IPS-15b (cell line): ENCODE measurements around the gene HSPA14.

Experiments
- H3K27me3 ChIP-seq: one replicate; pipeline ENCODE4 v1.6.1; 2013; ENCODE audit warnings: low read length; ENCODE audit not compliant: control insufficient read depth, insufficient read depth
- H3K36me3 ChIP-seq: one replicate; pipeline ENCODE4 v1.6.1; 2013; ENCODE audit warnings: low read length; ENCODE audit not compliant: control insufficient read depth, insufficient read depth
- H3K4me1 ChIP-seq: one replicate; pipeline ENCODE4 v1.6.1; 2013; ENCODE audit warnings: mild to moderate bottlenecking, low read length; ENCODE audit not compliant: control insufficient read depth, insufficient read depth
- H3K4me3 ChIP-seq: one replicate; pipeline ENCODE4 v1.5.1; 2013; ENCODE audit warnings: low read depth, low read length
- H3K9ac ChIP-seq: one replicate; pipeline ENCODE4 v1.6.1; 2013; ENCODE audit warnings: low read depth, mild to moderate bottlenecking, low read length
- H3K9me3 ChIP-seq: one replicate; pipeline ENCODE4 v1.6.1; 2013; ENCODE audit warnings: mild to moderate bottlenecking, low read length; ENCODE audit not compliant: control insufficient read depth, insufficient read depth

HSPA14 gene

GRCh38 chr10:14875941-14876340 lies 37.8 kb downstream of the HSPA14 start:
- Histone ChIP-seq H3K27me3 (no peaks in the 10 kb centered on the region), H3K9ac (no peak overlapping the region), H3K9me3 (no peaks in the 10 kb centered on the region), H3K36me3 (no peaks in the 10 kb centered on the region), H3K4me3 (no peak overlapping the region), H3K4me1 (peaks cover 8% of the 10 kb centered on the region)

GRCh38 chr10:14876764-14877163 lies 38.7 kb downstream of the HSPA14 start:
- Histone ChIP-seq H3K36me3 (no peaks in the 10 kb centered on the region), H3K4me1 (peaks cover 8% of the 10 kb centered on the region), H3K27me3 (no peaks in the 10 kb centered on the region), H3K9me3 (no peaks in the 10 kb centered on the region), H3K9ac (no peak overlapping the region), H3K4me3 (peak overlapping the region; percentile 93)

GRCh38 chr10:14878266-14879123 lies 40.4 kb downstream of the HSPA14 start, which contains the start of gene SUV39H2:
Gene SUV39H2 (plus strand): TSS chr10:14878866. CDS start chr10:14878889, 23 bp downstream.
- no peaks in the 10 kb centered on the region for H3K9me3 ChIP-seq
- H3K4me1 ChIP-seq = peaks cover 8% of the 10 kb centered on the region
- peak within 1 kb of the TSS; percentile 93 for H3K4me3 ChIP-seq
- peak within 1 kb of the TSS; percentile 88 for H3K9ac ChIP-seq
- H3K36me3 ChIP-seq = no peaks in the 10 kb centered on the region
- H3K27me3 ChIP-seq = no peaks in the 10 kb centered on the region

- no peaks in the 10 kb centered on the region for H3K27me3 ChIP-seq
- H3K4me1 ChIP-seq = peaks cover 8% of the 10 kb centered on the region
- H3K4me3 ChIP-seq = peak overlapping the region; percentile 79
- no peaks in the 10 kb centered on the region for H3K36me3 ChIP-seq
- H3K9ac ChIP-seq = peak overlapping the region; percentile 88
- H3K9me3 ChIP-seq = no peaks in the 10 kb centered on the region
These were observed 41.2 kb downstream of the HSPA14 start for GRCh38 chr10:14879124-14879927.

- H3K4me1 ChIP-seq = peaks cover 8% of the 10 kb centered on the region
These were observed 41.8 kb downstream of the HSPA14 start for GRCh38 chr10:14879928-14880193.

GRCh38 chr10:14880229-14880628 lies 42.1 kb downstream of the HSPA14 start:
- Histone ChIP-seq H3K4me1 (peaks cover 8% of the 10 kb centered on the region), H3K9ac (no peak overlapping the region), H3K9me3 (no peaks in the 10 kb centered on the region), H3K36me3 (no peaks in the 10 kb centered on the region), H3K4me3 (peak overlapping the region; percentile 79), H3K27me3 (no peaks in the 10 kb centered on the region)

More at GRCh38 chr10:14879928-14880193, 41.8 kb downstream of the HSPA14 start:
- Histone ChIP-seq H3K4me3 (peak overlapping the region; percentile 79), H3K9ac (no peak overlapping the region), H3K27me3 (no peaks in the 10 kb centered on the region), H3K36me3 (no peaks in the 10 kb centered on the region), H3K9me3 (no peaks in the 10 kb centered on the region)

- Histone ChIP-seq H3K27me3 (no peaks in the 10 kb centered on the region), H3K4me3 (no peak overlapping the region), H3K9me3 (no peaks in the 10 kb centered on the region), H3K36me3 (peaks cover 5% of the 10 kb centered on the region), H3K9ac (no peak overlapping the region), H3K4me1 (no peaks in the 10 kb centered on the region)
These were observed 46.0 kb downstream of the HSPA14 start for GRCh38 chr10:14884082-14884481.

GRCh38 chr10:14889318-14889717 lies 51.2 kb downstream of the HSPA14 start:
- Histone ChIP-seq H3K4me1 (no peaks in the 10 kb centered on the region), H3K4me3 (no peak overlapping the region), H3K36me3 (peaks cover 5% of the 10 kb centered on the region), H3K9ac (no peak overlapping the region), H3K9me3 (no peaks in the 10 kb centered on the region), H3K27me3 (no peaks in the 10 kb centered on the region)

GRCh38 chr10:14891151-14891550 lies 53.0 kb downstream of the HSPA14 start:
- Histone ChIP-seq H3K27me3 (no peaks in the 10 kb centered on the region), H3K9ac (no peak overlapping the region), H3K36me3 (peaks cover 5% of the 10 kb centered on the region)

GRCh38 chr10:14904316-14904732 lies 66.2 kb downstream of the HSPA14 start:
- no peak overlapping the region for H3K9ac ChIP-seq
- H3K36me3 ChIP-seq = peaks cover 4% of the 10 kb centered on the region
- H3K27me3 ChIP-seq = no peaks in the 10 kb centered on the region
- H3K9me3 ChIP-seq = no peaks in the 10 kb centered on the region
- H3K4me1 ChIP-seq = peaks cover 7% of the 10 kb centered on the region
- no peak overlapping the region for H3K4me3 ChIP-seq

More at GRCh38 chr10:14891151-14891550, 53.0 kb downstream of the HSPA14 start:
- Histone ChIP-seq H3K4me3 (no peak overlapping the region), H3K9me3 (no peaks in the 10 kb centered on the region), H3K4me1 (no peaks in the 10 kb centered on the region)

- no peak overlapping the region for H3K9ac ChIP-seq
- H3K36me3 ChIP-seq = peaks cover 4% of the 10 kb centered on the region
- no peaks in the 10 kb centered on the region for H3K9me3 ChIP-seq
- no peaks in the 10 kb centered on the region for H3K27me3 ChIP-seq
- no peak overlapping the region for H3K4me3 ChIP-seq
- peaks cover 7% of the 10 kb centered on the region for H3K4me1 ChIP-seq
These were observed 66.8 kb downstream of the HSPA14 start for GRCh38 chr10:14904864-14905263.

GRCh38 chr10:14905890-14906289 lies 67.8 kb downstream of the HSPA14 start:
- Histone ChIP-seq H3K36me3 (peaks cover 4% of the 10 kb centered on the region), H3K9me3 (no peaks in the 10 kb centered on the region), H3K27me3 (no peaks in the 10 kb centered on the region), H3K4me1 (peaks cover 7% of the 10 kb centered on the region), H3K9ac (no peak overlapping the region), H3K4me3 (no peak overlapping the region)
